Tibial artery (tissue), 4 donors: ENCODE measurements around the gene ABCA2.

Experiments
- DNase-seq, 2 donors: peaks; one replicate each; pipeline ENCODE4 v3.0.0-alpha.2; 2019
- H3K27ac ChIP-seq, 2 donors: fragments of 200-600 bp; sonication (generic) in 1 of 2; 1 replicate in 1 of 2; 2 replicates in 1 of 2; pipeline ENCODE4 v1.5.1; 2018 to 2019; ENCODE audit warnings: mild to moderate bottlenecking in 1 of 2
- H3K27me3 ChIP-seq, 2 donors: fragments of 200-600 bp; sonication (generic) in 1 of 2; one replicate each; pipeline versions ENCODE4 v1.5.1 to v1.6.0; 2016 to 2019
- H3K36me3 ChIP-seq, 3 donors: fragments of 200-600 bp; sonication (generic) in 2 of 3; one replicate each; pipeline ENCODE4 v1.5.1; 2016 to 2019; ENCODE audit warnings: mild to moderate bottlenecking in 2 of 3
- H3K4me1 ChIP-seq, 4 donors: fragments of 200-600 bp; sonication (generic) in 2 of 4; 1 replicate in 3 of 4; 2 replicates in 1 of 4; pipeline ENCODE4 v1.5.1; 2016 to 2019
- H3K4me3 ChIP-seq, 2 donors: fragments of 200-600 bp; sonication (generic) in 1 of 2; 1 replicate in 1 of 2; 2 replicates in 1 of 2; pipeline ENCODE4 v1.5.1; 2018 to 2019; ENCODE audit warnings: mild to moderate bottlenecking in 2 of 2
- H3K9me3 ChIP-seq, 3 donors: fragments of 200-600 bp; sonication (generic) in 1 of 3; one replicate each; pipeline ENCODE4 v1.5.1; 2016 to 2019
- intact Hi-C: fragments of 100-400 bp; cut with DNase I; formaldehyde crosslinking; loops from one replicate; pipeline ENCODE4 v1.15.0; 2023; ENCODE audit warnings: low total_unique reads
- TF ChIP-seq, protein P1 (sequence below), 2 experiments: fragments of 200-600 bp in 1 of 2; fragments of 450-650 bp in 1 of 2; IDR thresholded peaks; one replicate each; pipeline ENCODE4 v1.5.1; 2017 to 2019; ENCODE audit warnings: antibody characterized with exemption in 2 of 2, mild to moderate bottlenecking in 1 of 2, moderate library complexity in 1 of 2

Gene ABCA2

DNA sequence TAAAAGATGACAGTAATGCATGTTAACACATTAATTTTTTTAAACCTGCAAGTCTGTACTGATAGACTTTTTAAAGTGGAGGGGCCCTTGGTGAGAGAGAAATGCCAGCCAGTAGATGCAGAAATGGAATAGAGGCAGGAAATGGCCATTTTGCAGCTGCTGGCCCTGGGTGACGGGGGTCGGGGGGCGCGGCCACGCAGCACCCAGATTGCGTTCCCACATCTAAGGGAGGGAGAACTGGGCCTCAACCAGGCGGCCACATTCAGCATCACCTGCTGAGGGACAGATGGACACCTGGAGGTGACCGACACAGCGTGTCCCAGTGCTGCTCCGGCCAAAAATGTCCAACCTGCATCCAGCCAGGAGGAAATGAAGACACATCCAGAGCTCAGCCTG, 25.4 kb downstream of the ABCA2 start:
- no peaks in the 10 kb centered on the region for H3K9me3 ChIP-seq
- no peak overlapping the region for H3K4me3 ChIP-seq
- TF ChIP-seq, protein P1, sequence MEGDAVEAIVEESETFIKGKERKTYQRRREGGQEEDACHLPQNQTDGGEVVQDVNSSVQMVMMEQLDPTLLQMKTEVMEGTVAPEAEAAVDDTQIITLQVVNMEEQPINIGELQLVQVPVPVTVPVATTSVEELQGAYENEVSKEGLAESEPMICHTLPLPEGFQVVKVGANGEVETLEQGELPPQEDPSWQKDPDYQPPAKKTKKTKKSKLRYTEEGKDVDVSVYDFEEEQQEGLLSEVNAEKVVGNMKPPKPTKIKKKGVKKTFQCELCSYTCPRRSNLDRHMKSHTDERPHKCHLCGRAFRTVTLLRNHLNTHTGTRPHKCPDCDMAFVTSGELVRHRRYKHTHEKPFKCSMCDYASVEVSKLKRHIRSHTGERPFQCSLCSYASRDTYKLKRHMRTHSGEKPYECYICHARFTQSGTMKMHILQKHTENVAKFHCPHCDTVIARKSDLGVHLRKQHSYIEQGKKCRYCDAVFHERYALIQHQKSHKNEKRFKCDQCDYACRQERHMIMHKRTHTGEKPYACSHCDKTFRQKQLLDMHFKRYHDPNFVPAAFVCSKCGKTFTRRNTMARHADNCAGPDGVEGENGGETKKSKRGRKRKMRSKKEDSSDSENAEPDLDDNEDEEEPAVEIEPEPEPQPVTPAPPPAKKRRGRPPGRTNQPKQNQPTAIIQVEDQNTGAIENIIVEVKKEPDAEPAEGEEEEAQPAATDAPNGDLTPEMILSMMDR (IDR thresholded peaks at IDR 0.05): no peak
- H3K27me3 ChIP-seq: peaks cover 0 to 6% of the 10 kb centered on the region in 2 donors
- peaks cover 0 to 7% (median 4%) of the 10 kb centered on the region in 3 donors for H3K36me3 ChIP-seq
- H3K4me1 ChIP-seq: no peaks in the 10 kb centered on the region
- H3K27ac ChIP-seq: no peak overlapping the region
- DNase-seq: no peak
- intact Hi-C loops: no loop called here

DNA sequence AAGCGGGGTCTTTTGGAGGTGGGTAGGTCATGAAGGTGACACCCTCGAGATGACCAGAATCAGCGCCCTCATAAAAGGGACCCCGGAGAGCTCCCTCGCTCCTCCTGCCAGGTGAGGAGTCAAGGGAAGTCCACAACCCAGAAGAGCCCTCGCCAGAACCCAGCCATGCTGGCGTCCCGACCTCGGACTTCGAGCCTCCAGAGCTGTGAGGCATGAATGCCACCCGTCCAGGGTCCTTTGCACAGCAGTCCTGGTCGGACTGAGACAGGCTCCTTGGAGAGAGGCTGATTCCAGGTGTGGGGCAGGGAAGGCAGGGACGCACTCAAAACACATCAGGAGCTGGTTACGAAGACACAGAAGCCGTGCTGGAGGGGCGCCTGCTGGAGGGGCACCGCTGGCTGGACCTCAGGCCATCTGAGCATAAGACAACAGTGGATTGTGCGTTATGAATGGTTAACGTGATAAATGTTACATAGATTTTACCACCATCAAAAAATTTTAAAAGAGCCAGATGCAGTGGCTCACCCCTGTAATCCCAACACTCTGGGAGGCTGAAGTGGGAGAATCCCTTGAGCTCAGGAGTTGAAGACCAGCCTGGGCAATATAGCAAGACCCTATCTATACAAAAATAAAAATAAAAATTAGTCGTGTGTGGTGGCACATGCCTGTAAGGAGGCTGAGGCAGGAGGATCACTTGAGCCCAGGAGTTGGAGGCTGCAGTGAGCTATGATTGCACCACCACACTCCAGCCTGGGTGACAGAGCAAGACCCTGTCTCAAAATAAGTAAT, 26.0 kb downstream of the ABCA2 start:
- TF ChIP-seq, protein P1 (IDR thresholded peaks at IDR 0.05): no peak

GRCh38 chr9:137000177-137000930, 27.7 kb downstream of the ABCA2 start:
- H3K9me3 ChIP-seq: no peaks in the 10 kb centered on the region
- no peak for DNase-seq
- peaks cover 0 to 18% (median 14%) of the 10 kb centered on the region in 4 donors for H3K4me1 ChIP-seq
- H3K27me3 ChIP-seq: peaks cover 0 to 25% of the 10 kb centered on the region in 2 donors
- intact Hi-C loops: no loop called here
- H3K36me3 ChIP-seq: no peaks in the 10 kb centered on the region
- no peak overlapping the region for H3K27ac ChIP-seq
- TF ChIP-seq, protein P1 (IDR thresholded peaks at IDR 0.05): no peak
- H3K4me3 ChIP-seq: no peak overlapping the region

More for the DNA sequence above, 26.0 kb downstream of the ABCA2 start:
- Histone ChIP-seq H3K4me3 (no peak overlapping the region), H3K27ac (no peak overlapping the region), H3K4me1 (peaks cover 0 to 1% (median 0%) of the 10 kb centered on the region in 4 donors), H3K27me3 (peaks cover 0 to 12% of the 10 kb centered on the region in 2 donors), H3K36me3 (peaks cover 0 to 1% (median 0%) of the 10 kb centered on the region in 3 donors), H3K9me3 (no peaks in the 10 kb centered on the region)
- intact Hi-C loops: no loop called here
- DNase-seq: no peak

- Histone ChIP-seq H3K27me3 (peaks cover 0 to 35% of the 10 kb centered on the region in 2 donors), H3K4me3 (no peak overlapping the region), H3K4me1 (peaks cover 0 to 29% (median 25%) of the 10 kb centered on the region in 4 donors), H3K9me3 (no peaks in the 10 kb centered on the region), H3K27ac (no peak overlapping the region), H3K36me3 (no peaks in the 10 kb centered on the region)
- TF ChIP-seq, protein P1 (IDR thresholded peaks at IDR 0.05): no peak
- DNase-seq: no peak
- intact Hi-C loops: no loop called here
Measured at GRCh38 chr9:136997830-136998234, 30.2 kb downstream of the ABCA2 start.

DNA sequence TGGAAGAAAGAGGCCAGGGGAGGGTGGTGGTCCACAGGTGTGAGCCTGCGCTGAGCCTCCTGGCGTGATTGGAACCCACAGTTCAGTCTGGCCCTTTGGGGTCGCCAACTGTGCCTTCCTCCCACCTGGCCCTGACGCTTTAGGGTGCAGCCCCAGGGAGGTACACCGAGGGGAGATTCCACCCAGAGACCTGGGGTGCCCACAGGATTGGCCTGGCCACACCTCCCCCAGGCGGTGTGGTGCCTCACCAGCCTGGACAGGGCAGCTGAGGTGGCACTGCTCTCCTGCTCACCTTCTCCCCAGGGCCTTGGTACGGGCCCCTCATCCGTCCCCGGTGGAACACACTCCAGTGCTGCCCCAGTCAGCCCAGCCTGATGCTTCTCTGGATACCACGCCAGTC, 30.7 kb downstream of the ABCA2 start:
- intact Hi-C loops: no loop called here
- Histone ChIP-seq H3K27ac (no peak overlapping the region), H3K36me3 (no peaks in the 10 kb centered on the region), H3K27me3 (peaks cover 0 to 35% of the 10 kb centered on the region in 2 donors), H3K4me3 (no peak overlapping the region), H3K4me1 (peaks cover 0 to 34% (median 27%) of the 10 kb centered on the region in 4 donors), H3K9me3 (no peaks in the 10 kb centered on the region)
- DNase-seq: no peak
- TF ChIP-seq, protein P1 (IDR thresholded peaks at IDR 0.05): no peak
